ENCODE data around the gene CIAO1. TPM values are rescaled to one million over a fixed set of nuclear protein-coding genes. Genes with fewer than 3 reads are reported as not detected.

CIAO1 gene
- total and polyA plus RNA-seq, 4 donors: 43.0 to 80.4 (median 47.0) TPM

DNA sequence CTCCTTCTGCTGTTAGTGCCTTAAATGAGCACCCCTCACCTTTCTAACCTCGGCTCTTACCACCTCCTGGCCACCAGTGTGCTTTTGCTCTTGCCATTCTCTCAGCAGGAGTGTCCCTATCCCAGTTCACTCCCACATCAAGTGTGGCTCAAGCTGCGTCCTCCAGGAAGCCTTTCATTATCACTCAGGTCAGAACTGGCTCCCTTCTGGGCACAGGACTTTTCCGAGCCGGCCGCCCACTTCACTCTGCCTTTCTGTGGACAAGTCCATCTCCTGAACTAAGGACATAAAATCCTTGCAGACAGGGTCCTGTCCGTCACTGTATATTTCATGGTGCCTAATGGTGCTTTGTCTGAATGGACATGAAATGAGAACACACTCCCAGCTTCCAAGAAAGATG lies 15.8 kb upstream of the CIAO1 start (continued):
- TF ChIP-seq, protein P1, sequence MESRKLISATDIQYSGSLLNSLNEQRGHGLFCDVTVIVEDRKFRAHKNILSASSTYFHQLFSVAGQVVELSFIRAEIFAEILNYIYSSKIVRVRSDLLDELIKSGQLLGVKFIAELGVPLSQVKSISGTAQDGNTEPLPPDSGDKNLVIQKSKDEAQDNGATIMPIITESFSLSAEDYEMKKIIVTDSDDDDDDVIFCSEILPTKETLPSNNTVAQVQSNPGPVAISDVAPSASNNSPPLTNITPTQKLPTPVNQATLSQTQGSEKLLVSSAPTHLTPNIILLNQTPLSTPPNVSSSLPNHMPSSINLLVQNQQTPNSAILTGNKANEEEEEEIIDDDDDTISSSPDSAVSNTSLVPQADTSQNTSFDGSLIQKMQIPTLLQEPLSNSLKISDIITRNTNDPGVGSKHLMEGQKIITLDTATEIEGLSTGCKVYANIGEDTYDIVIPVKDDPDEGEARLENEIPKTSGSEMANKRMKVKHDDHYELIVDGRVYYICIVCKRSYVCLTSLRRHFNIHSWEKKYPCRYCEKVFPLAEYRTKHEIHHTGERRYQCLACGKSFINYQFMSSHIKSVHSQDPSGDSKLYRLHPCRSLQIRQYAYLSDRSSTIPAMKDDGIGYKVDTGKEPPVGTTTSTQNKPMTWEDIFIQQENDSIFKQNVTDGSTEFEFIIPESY (IDR thresholded peaks at IDR 0.05): no peak
- TF ChIP-seq NR2F2 (IDR thresholded peaks at IDR 0.05): no peak
- no peak for TF ChIP-seq RXRA (IDR thresholded peaks at IDR 0.05)
- TF ChIP-seq FOXA2 (IDR thresholded peaks at IDR 0.05): no peak
- no peak for TF ChIP-seq GABPA (IDR thresholded peaks at IDR 0.05 in 1 of 2, conservative IDR thresholded peaks at IDR 0.05 in 1 of 2)

DNA sequence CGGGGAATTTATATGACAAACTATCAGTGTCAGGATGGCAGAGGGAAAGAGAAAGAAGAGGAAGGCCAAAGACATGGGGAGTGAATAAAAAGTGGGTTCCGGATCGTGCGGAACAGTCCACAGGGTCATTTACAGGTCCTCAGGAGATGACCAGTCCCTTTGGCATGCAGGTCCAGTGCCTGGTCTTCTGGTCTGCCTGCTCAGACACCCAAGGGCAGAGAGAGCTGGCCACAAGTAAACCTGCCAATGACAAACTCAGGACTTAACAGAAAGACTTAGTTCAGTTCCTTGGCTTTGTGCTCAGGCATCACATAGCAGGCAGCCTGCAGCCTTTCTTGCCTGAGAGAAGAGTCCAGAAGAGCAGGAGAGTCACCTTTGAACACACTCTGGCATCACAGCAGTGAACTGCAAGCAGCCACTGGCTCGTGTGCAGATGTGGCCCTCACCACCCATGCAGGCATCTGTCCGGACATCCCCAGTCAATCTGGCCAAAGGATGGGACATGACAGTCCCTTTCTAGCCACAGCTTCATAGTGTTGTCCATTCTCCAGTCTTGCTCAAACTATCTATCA lies 14.2 kb upstream of the CIAO1 start:
- H3K4me3 ChIP-seq (ENCODE audit: low read depth in 1 of 3, low read length in 3 of 3): no peak overlapping the region
- H3K9me3 ChIP-seq (ENCODE audit: control insufficient read depth in 4 of 4, low read length in 3 of 4): no peaks in the 10 kb centered on the region
- TF ChIP-seq RXRA (IDR thresholded peaks at IDR 0.05): peak; percentile 64 to 70
- TF ChIP-seq, protein P1 (IDR thresholded peaks at IDR 0.05): no peak
- peak; percentile 29 for TF ChIP-seq NR2F2 (IDR thresholded peaks at IDR 0.05)
- TF ChIP-seq JUND (IDR thresholded peaks at IDR 0.05): no peak
- TF ChIP-seq, protein P2, sequence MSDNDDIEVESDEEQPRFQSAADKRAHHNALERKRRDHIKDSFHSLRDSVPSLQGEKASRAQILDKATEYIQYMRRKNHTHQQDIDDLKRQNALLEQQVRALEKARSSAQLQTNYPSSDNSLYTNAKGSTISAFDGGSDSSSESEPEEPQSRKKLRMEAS (IDR thresholded peaks at IDR 0.05): no peak
- peak; percentile 30 for TF ChIP-seq SP1 (IDR thresholded peaks at IDR 0.05)
- no peak for TF ChIP-seq EGR1 (IDR thresholded peaks at IDR 0.05; ENCODE audit: low read depth in 2 of 2)
- H3K27me3 ChIP-seq (ENCODE audit: control insufficient read depth in 4 of 4, insufficient read depth in 4 of 4, low read length in 3 of 4): no peaks in the 10 kb centered on the region
- no peak overlapping the region for H3K27ac ChIP-seq (ENCODE audit: low read depth in 1 of 2, low read length in 2 of 2)
- peaks cover 9 to 25% (median 21%) of the 10 kb centered on the region in 4 donors for H3K36me3 ChIP-seq (ENCODE audit: control insufficient read depth in 4 of 4, insufficient read depth in 3 of 4, low read depth in 1 of 4, low read length in 3 of 4)
- H3K9ac ChIP-seq (ENCODE audit: low read depth in 1 of 2, low read length in 2 of 2): no peak overlapping the region
- no peak for DNase-seq (ENCODE audit: low spot score)
- peaks cover 0 to 23% (median 16%) of the 10 kb centered on the region in 4 donors for H3K4me1 ChIP-seq (ENCODE audit: control insufficient read depth in 4 of 4, insufficient read depth in 4 of 4, low read length in 3 of 4)
- 70% methylated on average over 6 of the region's 6 CpGs for WGBS

DNA sequence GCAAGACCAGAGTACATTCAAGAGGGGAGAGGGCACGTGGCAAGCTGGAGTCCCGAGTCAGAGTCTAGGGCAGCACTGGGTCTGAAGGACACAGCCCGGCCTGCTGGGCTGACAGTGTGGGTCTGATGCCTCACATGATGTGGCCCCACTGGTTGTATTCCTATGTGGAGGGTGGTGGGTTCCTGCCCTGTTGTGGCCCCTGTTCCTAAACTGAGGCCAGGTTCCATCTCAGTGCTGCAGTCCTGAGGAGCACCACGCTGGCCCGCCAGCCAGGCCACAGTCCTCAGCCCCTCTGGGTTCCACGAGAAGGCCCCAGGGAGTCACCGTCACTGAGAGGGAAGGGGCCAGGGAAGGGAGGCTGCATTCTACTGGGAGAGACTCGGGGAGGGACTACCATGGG lies 13.5 kb upstream of the CIAO1 start:
- Histone ChIP-seq H3K4me3 (ENCODE audit: low read depth in 1 of 3, low read length in 3 of 3) (no peak overlapping the region), H3K27me3 (ENCODE audit: control insufficient read depth in 4 of 4, insufficient read depth in 4 of 4, low read length in 3 of 4) (no peaks in the 10 kb centered on the region), H3K4me1 (ENCODE audit: control insufficient read depth in 4 of 4, insufficient read depth in 4 of 4, low read length in 3 of 4) (peaks cover 0 to 23% (median 16%) of the 10 kb centered on the region in 4 donors), H3K9ac (ENCODE audit: low read depth in 1 of 2, low read length in 2 of 2) (no peak overlapping the region), H3K36me3 (ENCODE audit: control insufficient read depth in 4 of 4, insufficient read depth in 3 of 4, low read depth in 1 of 4, low read length in 3 of 4) (peaks cover 9 to 25% (median 21%) of the 10 kb centered on the region in 4 donors), H3K27ac (ENCODE audit: low read depth in 1 of 2, low read length in 2 of 2) (no peak overlapping the region), H3K9me3 (ENCODE audit: control insufficient read depth in 4 of 4, low read length in 3 of 4) (no peaks in the 10 kb centered on the region)
- WGBS: 92% methylated on average over 8 of the region's 8 CpGs
- TF ChIP-seq FOXA2 (IDR thresholded peaks at IDR 0.05) (no peak), TAF1 (conservative IDR thresholded peaks at IDR 0.05) (no peak), EGR1 (IDR thresholded peaks at IDR 0.05; ENCODE audit: low read depth in 2 of 2) (no peak), SP1 (IDR thresholded peaks at IDR 0.05) (no peak), RXRA (IDR thresholded peaks at IDR 0.05) (no peak), RAD21 (IDR thresholded peaks at IDR 0.05) (no peak), NR2F2 (IDR thresholded peaks at IDR 0.05) (no peak), YY1 (IDR thresholded peaks at IDR 0.05) (no peak), FOXA1 (IDR thresholded peaks at IDR 0.05) (no peak), GABPA (IDR thresholded peaks at IDR 0.05 in 1 of 2, conservative IDR thresholded peaks at IDR 0.05 in 1 of 2) (no peak), JUND (IDR thresholded peaks at IDR 0.05) (no peak)
- TF ChIP-seq, protein P3, sequence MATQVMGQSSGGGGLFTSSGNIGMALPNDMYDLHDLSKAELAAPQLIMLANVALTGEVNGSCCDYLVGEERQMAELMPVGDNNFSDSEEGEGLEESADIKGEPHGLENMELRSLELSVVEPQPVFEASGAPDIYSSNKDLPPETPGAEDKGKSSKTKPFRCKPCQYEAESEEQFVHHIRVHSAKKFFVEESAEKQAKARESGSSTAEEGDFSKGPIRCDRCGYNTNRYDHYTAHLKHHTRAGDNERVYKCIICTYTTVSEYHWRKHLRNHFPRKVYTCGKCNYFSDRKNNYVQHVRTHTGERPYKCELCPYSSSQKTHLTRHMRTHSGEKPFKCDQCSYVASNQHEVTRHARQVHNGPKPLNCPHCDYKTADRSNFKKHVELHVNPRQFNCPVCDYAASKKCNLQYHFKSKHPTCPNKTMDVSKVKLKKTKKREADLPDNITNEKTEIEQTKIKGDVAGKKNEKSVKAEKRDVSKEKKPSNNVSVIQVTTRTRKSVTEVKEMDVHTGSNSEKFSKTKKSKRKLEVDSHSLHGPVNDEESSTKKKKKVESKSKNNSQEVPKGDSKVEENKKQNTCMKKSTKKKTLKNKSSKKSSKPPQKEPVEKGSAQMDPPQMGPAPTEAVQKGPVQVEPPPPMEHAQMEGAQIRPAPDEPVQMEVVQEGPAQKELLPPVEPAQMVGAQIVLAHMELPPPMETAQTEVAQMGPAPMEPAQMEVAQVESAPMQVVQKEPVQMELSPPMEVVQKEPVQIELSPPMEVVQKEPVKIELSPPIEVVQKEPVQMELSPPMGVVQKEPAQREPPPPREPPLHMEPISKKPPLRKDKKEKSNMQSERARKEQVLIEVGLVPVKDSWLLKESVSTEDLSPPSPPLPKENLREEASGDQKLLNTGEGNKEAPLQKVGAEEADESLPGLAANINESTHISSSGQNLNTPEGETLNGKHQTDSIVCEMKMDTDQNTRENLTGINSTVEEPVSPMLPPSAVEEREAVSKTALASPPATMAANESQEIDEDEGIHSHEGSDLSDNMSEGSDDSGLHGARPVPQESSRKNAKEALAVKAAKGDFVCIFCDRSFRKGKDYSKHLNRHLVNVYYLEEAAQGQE (IDR thresholded peaks at IDR 0.05): no peak
- TF ChIP-seq, protein P4, sequence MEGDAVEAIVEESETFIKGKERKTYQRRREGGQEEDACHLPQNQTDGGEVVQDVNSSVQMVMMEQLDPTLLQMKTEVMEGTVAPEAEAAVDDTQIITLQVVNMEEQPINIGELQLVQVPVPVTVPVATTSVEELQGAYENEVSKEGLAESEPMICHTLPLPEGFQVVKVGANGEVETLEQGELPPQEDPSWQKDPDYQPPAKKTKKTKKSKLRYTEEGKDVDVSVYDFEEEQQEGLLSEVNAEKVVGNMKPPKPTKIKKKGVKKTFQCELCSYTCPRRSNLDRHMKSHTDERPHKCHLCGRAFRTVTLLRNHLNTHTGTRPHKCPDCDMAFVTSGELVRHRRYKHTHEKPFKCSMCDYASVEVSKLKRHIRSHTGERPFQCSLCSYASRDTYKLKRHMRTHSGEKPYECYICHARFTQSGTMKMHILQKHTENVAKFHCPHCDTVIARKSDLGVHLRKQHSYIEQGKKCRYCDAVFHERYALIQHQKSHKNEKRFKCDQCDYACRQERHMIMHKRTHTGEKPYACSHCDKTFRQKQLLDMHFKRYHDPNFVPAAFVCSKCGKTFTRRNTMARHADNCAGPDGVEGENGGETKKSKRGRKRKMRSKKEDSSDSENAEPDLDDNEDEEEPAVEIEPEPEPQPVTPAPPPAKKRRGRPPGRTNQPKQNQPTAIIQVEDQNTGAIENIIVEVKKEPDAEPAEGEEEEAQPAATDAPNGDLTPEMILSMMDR (IDR thresholded peaks at IDR 0.05; ENCODE audit: low read depth, low read length, missing input control): no peak
- TF ChIP-seq, protein P1 (IDR thresholded peaks at IDR 0.05): no peak
- TF ChIP-seq, protein P5, sequence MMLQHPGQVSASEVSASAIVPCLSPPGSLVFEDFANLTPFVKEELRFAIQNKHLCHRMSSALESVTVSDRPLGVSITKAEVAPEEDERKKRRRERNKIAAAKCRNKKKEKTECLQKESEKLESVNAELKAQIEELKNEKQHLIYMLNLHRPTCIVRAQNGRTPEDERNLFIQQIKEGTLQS (IDR thresholded peaks at IDR 0.05): no peak
- TF ChIP-seq, protein P2 (IDR thresholded peaks at IDR 0.05): no peak
- DNase-seq (ENCODE audit: low spot score): no peak

Data from liver (tissue), 9 donors.